ENCODE measurements around the gene FGFRL1.

- no peak for TF ChIP-seq CTCF (IDR thresholded peaks at IDR 0.05)
- no peak for TF ChIP-seq ZFX (IDR thresholded peaks at IDR 0.05; ENCODE audit: borderline replicate concordance)
Observed at GRCh38 chr4:989722-990471, 21.5 kb upstream of the FGFRL1 start.
